ENCODE results near the gene GPX5.

- TF ChIP-seq CTCF (conservative IDR thresholded peaks at IDR 0.05; ENCODE audit: low read length) (no peak), EZH2phosphoT487 (IDR thresholded peaks at IDR 0.05; ENCODE audit: borderline replicate concordance) (no peak)
Observed at GRCh38 chr6:28553384-28553985, 27.8 kb downstream of the GPX5 start.
